GM08714 (cell line): ENCODE data around the gene COLQ.
"Not testable (repeated sequence)": the region's sequence is repeated elsewhere in the genome, so short reads cannot be mapped to it uniquely, and the experiment has no call there.

ENCODE experiments used
- H3K4me3 ChIP-seq: fragments of 200-500 bp; sonication (Bioruptor generic); 2 replicates; pipeline ENCODE4 v1.5.1; 2014; ENCODE audit warnings: mild to moderate bottlenecking, low read length, inconsistent platforms
- ZNF274 ChIP-seq: IDR thresholded peaks from 2 replicates; pipeline ENCODE4 v1.6.1; 2012; ENCODE audit warnings: mild to moderate bottlenecking, low read depth, low read length

Gene COLQ

DNA sequence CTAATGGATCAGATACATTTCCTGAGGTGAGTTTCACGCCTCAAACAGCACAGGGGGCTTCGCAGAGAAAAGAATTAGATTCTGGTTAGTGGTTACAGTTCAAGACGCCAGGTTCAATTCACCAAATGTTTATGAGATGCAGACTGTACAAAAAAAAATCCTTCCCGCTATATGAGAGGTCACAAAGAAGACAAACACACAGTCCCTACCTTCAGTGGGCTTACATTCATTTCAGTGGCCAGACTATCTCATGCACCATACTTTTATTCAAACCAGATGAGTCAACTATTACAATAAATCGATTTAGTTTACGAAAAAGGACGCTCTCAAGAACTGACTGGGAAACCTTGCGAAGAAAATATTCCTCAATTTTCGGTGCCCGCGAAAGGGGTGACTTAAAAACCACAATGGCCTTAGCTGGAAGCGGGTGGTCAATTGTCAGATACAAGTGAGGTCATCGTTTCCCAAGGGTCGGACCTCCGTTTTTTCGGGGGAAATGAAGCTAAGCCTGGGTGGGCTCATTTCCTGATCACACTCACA, 94.9 kb downstream of the COLQ start:
- TF ChIP-seq ZNF274 = no peak
- peak overlapping the region; percentile 96 for H3K4me3 ChIP-seq

- H3K4me3 ChIP-seq = no peak overlapping the region
- no peak for TF ChIP-seq ZNF274
Observed at GRCh38 chr3:15420871-15421270, 100.6 kb downstream of the COLQ start.

DNA sequence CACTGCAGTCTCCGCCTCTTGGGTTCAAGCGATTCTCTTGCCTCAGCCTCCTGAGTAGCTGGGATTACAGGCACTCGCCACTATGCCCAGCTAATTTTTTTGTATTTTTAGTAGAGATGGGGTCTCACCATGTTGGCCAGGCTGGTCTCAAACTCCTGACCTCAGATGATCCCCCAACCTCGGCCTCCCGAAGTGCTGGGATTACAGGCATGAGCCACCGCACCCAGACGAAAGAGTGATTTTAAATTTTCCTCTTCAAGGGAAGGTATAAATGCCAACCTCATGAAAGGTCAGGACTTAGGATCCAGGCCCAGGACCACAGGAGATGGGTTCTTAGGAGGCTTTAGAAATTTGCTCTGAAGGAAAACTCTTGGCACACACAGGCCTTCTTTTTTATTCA, 110.5 kb downstream of the COLQ start:
- H3K4me3 ChIP-seq = not testable (repeated sequence)

- no peak overlapping the region for H3K4me3 ChIP-seq
- no peak for TF ChIP-seq ZNF274
Observed at GRCh38 chr3:15409774-15410173, 111.7 kb downstream of the COLQ start.

GRCh38 chr3:15409239-15409638, 112.3 kb downstream of the COLQ start:
- H3K4me3 ChIP-seq = no peak overlapping the region
- no peak for TF ChIP-seq ZNF274

DNA sequence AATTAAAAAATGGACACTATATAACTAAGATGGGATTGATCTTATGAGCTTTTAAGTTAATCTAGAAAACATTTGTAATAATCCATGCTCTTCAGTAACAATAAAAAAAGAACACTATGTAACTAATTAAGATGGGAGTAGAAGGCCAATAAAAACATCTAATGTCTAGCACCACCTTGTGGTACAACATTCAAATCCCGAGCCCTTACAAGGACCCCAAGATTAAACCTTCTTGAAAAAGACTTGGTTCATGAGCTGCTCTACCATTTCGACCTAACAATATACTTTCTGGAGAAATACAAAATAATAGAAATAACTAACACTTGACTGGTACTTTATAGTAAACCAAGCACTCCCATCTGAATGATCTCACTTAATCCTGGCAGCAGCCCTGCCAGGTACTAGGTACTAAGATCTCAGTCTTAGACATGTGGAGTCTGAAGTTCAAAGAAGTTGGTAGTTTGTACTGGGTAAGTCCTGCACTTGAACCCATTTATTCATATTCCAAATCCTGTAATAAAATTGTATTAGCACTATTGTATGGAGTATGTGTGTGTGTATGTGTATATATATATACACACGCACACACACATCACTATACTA, 116.0 kb downstream of the COLQ start:
- no peak overlapping the region for H3K4me3 ChIP-seq

GRCh38 chr3:15404767-15405166, 116.7 kb downstream of the COLQ start:
- no peak for TF ChIP-seq ZNF274
- no peak overlapping the region for H3K4me3 ChIP-seq

More for the DNA sequence above, 116.0 kb downstream of the COLQ start:
- TF ChIP-seq ZNF274 = no peak

DNA sequence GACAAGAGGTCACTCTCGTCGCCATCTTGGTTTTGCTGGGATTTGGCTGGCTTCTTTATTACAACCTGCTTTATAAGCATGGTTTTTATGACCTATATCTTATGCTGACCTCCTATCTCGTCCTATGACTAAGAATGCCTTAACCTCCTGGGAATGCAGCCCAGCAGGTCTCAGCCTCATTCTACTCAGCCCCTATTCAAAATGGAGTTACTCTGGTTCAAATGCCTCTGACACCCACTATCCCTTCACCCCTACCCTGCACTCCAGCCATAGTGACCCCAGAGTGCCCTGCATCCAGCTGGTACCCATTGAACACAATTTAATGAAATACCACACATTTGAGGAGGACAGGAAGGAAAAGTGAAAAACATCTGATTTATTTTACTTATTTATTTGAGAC, 117.5 kb downstream of the COLQ start:
- no peak overlapping the region for H3K4me3 ChIP-seq
- no peak for TF ChIP-seq ZNF274

DNA sequence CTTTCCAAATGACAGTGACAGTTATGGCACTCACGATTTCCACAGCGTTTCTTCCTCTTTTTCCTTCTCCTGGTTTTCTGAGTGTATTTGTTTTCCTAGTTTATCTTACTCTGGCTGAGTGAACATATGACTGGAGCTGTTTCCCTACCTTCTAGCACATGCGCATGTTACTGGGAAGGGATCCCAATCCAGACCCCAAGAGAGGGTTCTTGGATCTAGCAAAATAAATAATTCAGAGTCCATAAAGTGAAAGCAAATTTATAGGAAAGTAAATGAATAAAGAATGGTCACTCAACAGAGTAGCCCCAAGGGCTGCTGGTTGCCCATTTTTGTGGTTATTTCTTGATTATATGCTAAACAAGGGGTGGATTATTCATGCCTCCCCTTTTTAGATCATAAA, 118.0 kb downstream of the COLQ start:
- no peak for TF ChIP-seq ZNF274
- no peak overlapping the region for H3K4me3 ChIP-seq

GRCh38 chr3:15401936-15402335, 119.6 kb downstream of the COLQ start:
- H3K4me3 ChIP-seq = no peak overlapping the region
- TF ChIP-seq ZNF274 = no peak
